Measurements from ENCODE around the gene TAGLN2.

Gene TAGLN2

DNA sequence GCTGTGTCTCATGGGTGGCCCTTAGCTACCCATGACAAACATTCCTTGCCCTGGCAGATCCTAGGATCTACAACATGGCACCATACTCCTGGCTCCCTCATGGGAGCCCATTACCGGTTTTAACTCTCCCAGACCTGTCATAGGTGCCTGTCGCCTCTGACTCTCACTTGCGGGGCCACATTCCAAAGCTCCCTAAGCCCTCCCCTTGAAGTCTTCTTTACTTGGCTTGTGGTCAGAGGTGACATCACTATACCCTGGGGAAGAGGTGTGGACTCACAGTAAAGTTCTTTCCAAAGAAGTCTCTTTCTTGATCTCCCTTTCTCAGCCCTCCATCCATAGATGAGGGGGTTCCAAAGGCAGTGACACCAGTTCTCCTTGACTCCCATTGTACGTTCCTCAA, 34.1 kb upstream of the TAGLN2 start:
- no peak overlapping the region for H3K18ac ChIP-seq (ENCODE audit: low read depth in 1 of 2, low read length in 2 of 2)
- H4K8ac ChIP-seq (ENCODE audit: low read length) = no peak overlapping the region
- H3K23ac ChIP-seq (ENCODE audit: low read length in 2 of 2) = no peak overlapping the region
- WGBS = 54% methylated on average over 4 of the region's 4 CpGs
- no peak overlapping the region for H3K4me2 ChIP-seq (ENCODE audit: low read length, poor library complexity, severe bottlenecking)
- H2AK5ac ChIP-seq (ENCODE audit: low read length, severe bottlenecking) = no peak overlapping the region
- H2AFZ ChIP-seq (ENCODE audit: low read depth, low read length) = no peak overlapping the region
- H3K4ac ChIP-seq (ENCODE audit: low read depth in 1 of 2, low read length in 2 of 2) = no peak overlapping the region
- H4K91ac ChIP-seq (ENCODE audit: low read length) = no peak overlapping the region
- H2BK12ac ChIP-seq (ENCODE audit: low read length in 2 of 2) = no peak overlapping the region
- no peak overlapping the region for H2BK15ac ChIP-seq (ENCODE audit: low read depth, poor library complexity, severe bottlenecking)
- H3K27ac ChIP-seq (ENCODE audit: low read length, poor library complexity, severe bottlenecking) = no peak overlapping the region
- no peak overlapping the region for H3K4me3 ChIP-seq (ENCODE audit: insufficient read depth in 1 of 2, low read depth in 1 of 2, low read length in 2 of 2)
- no peaks in the 10 kb centered on the region for H3K9me3 ChIP-seq (ENCODE audit: control insufficient read depth, low read length)
- no peak overlapping the region for H2BK5ac ChIP-seq (ENCODE audit: low read depth, low read length, poor library complexity, severe bottlenecking)
- no peak for DNase-seq
- no peak overlapping the region for H2BK120ac ChIP-seq (ENCODE audit: low read depth, low read length)
- H3K14ac ChIP-seq (ENCODE audit: low read length in 2 of 2) = no peak overlapping the region
- H3K79me1 ChIP-seq (replicated peaks; ENCODE audit: low read length, poor library complexity, severe bottlenecking) = no peaks in the 10 kb centered on the region
- H3K9ac ChIP-seq (ENCODE audit: low read length) = no peak overlapping the region
- H3K36me3 ChIP-seq (ENCODE audit: control insufficient read depth in 1 of 2, insufficient read depth in 2 of 2, low read depth in 1 of 2, low read length in 2 of 2) = no peaks in the 10 kb centered on the region
- no peaks in the 10 kb centered on the region for H3K4me1 ChIP-seq (ENCODE audit: control insufficient read depth, insufficient read depth, low read depth, low read length)
- peaks cover 0 to 26% of the 10 kb centered on the region in 2 experiments for H3K27me3 ChIP-seq (ENCODE audit: control insufficient read depth in 1 of 2, insufficient read depth in 1 of 2, low read length in 2 of 2)

DNA sequence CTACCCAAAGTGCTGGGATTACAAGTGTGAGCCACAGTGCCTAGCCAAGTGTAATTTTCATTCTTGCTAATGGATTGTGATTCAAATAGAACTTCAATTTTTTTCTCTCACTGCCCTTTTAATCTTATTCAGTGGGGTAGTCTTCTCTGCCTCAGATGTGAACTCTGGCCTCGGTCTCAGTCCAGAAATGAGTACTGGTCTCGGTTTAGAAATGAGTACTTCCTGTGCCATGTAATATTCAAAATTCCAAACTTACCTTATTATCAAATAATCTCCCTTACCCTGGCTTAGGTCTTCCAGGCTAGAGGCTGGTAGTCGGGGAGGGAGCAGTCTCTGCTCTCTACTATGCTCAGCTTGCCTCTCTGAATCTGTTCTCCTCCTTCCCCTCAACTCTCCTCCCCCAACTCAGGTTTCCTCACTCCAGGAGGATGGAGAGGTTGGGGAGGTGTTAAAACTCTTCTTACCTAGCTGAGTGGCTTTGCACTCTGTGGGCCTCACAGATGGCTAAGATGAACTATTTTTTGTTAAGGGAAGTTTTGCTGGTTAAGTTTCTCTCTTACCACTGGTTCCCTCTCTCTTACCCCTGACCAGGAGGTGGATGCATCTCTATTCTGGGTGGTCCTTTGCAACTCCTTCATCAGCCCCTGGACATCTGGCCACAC, 33.5 kb upstream of the TAGLN2 start:
- H3K23ac ChIP-seq (ENCODE audit: low read length in 2 of 2) = no peak overlapping the region
- no peak overlapping the region for H3K14ac ChIP-seq (ENCODE audit: low read length in 2 of 2)
- no peak overlapping the region for H2BK120ac ChIP-seq (ENCODE audit: low read depth, low read length)
- no peak overlapping the region for H3K18ac ChIP-seq (ENCODE audit: low read depth in 1 of 2, low read length in 2 of 2)
- H3K4me2 ChIP-seq (ENCODE audit: low read length, poor library complexity, severe bottlenecking) = no peak overlapping the region
- no peak overlapping the region for H3K4me3 ChIP-seq (ENCODE audit: insufficient read depth in 1 of 2, low read depth in 1 of 2, low read length in 2 of 2)
- H3K9ac ChIP-seq (ENCODE audit: low read length) = no peak overlapping the region
- H3K36me3 ChIP-seq (ENCODE audit: control insufficient read depth in 1 of 2, insufficient read depth in 2 of 2, low read depth in 1 of 2, low read length in 2 of 2) = no peaks in the 10 kb centered on the region
- H2BK12ac ChIP-seq (ENCODE audit: low read length in 2 of 2) = no peak overlapping the region
- H3K27me3 ChIP-seq (ENCODE audit: control insufficient read depth in 1 of 2, insufficient read depth in 1 of 2, low read length in 2 of 2) = peaks cover 0 to 29% of the 10 kb centered on the region in 2 experiments
- H4K91ac ChIP-seq (ENCODE audit: low read length) = no peak overlapping the region
- no peak overlapping the region for H4K8ac ChIP-seq (ENCODE audit: low read length)
- no peak overlapping the region for H3K27ac ChIP-seq (ENCODE audit: low read length, poor library complexity, severe bottlenecking)
- H2BK5ac ChIP-seq (ENCODE audit: low read depth, low read length, poor library complexity, severe bottlenecking) = no peak overlapping the region
- no peak overlapping the region for H2AK5ac ChIP-seq (ENCODE audit: low read length, severe bottlenecking)
- WGBS = 68% methylated on average over 3 of the region's 3 CpGs
- no peak for DNase-seq
- no peak overlapping the region for H2BK15ac ChIP-seq (ENCODE audit: low read depth, poor library complexity, severe bottlenecking)
- no peaks in the 10 kb centered on the region for H3K9me3 ChIP-seq (ENCODE audit: control insufficient read depth, low read length)
- H3K4me1 ChIP-seq (ENCODE audit: control insufficient read depth, insufficient read depth, low read depth, low read length) = no peaks in the 10 kb centered on the region
- H3K79me1 ChIP-seq (replicated peaks; ENCODE audit: low read length, poor library complexity, severe bottlenecking) = no peaks in the 10 kb centered on the region
- H3K4ac ChIP-seq (ENCODE audit: low read depth in 1 of 2, low read length in 2 of 2) = no peak overlapping the region
- no peak overlapping the region for H2AFZ ChIP-seq (ENCODE audit: low read depth, low read length)

DNA sequence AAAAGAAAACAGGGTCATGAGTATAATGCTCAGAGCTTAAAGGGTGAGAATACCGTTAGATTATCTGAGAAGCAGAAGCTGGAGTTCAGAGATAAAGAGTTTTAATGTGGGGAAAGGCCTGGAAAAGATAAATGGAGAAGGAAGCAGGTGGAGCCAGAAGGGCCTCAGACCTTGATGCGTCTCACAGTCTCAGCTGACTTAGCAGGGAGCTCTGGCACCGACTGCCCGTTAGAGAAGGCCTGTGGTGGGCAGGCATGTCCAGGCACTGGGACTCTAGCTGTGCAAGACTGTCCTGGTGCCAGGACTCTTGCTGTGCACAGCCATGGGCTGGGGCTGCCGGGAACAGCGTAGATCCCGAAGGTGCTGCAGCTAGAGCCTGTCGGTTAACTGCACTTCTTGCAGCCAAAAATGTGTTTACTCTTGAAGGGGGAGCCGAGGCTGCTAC, 32.5 kb upstream of the TAGLN2 start:
- no peak overlapping the region for H3K27ac ChIP-seq (ENCODE audit: low read length, poor library complexity, severe bottlenecking)
- no peak overlapping the region for H2AFZ ChIP-seq (ENCODE audit: low read depth, low read length)
- H3K4ac ChIP-seq (ENCODE audit: low read depth in 1 of 2, low read length in 2 of 2) = no peak overlapping the region
- no peak overlapping the region for H3K23ac ChIP-seq (ENCODE audit: low read length in 2 of 2)
- no peak overlapping the region for H3K4me2 ChIP-seq (ENCODE audit: low read length, poor library complexity, severe bottlenecking)
- H4K8ac ChIP-seq (ENCODE audit: low read length) = no peak overlapping the region
- no peak overlapping the region for H2BK120ac ChIP-seq (ENCODE audit: low read depth, low read length)
- H4K91ac ChIP-seq (ENCODE audit: low read length) = no peak overlapping the region
- H2AK5ac ChIP-seq (ENCODE audit: low read length, severe bottlenecking) = no peak overlapping the region
- peak overlapping the region in 1 of 2 experiments; percentile 71 for H3K14ac ChIP-seq (ENCODE audit: low read length in 2 of 2)
- H3K79me1 ChIP-seq (replicated peaks; ENCODE audit: low read length, poor library complexity, severe bottlenecking) = no peaks in the 10 kb centered on the region
- H3K4me1 ChIP-seq (ENCODE audit: control insufficient read depth, insufficient read depth, low read depth, low read length) = no peaks in the 10 kb centered on the region
- H3K18ac ChIP-seq (ENCODE audit: low read depth in 1 of 2, low read length in 2 of 2) = no peak overlapping the region
- H3K27me3 ChIP-seq (ENCODE audit: control insufficient read depth in 1 of 2, insufficient read depth in 1 of 2, low read length in 2 of 2) = peaks cover 0 to 37% of the 10 kb centered on the region in 2 experiments
- DNase-seq = no peak
- no peak overlapping the region for H3K9ac ChIP-seq (ENCODE audit: low read length)
- H3K4me3 ChIP-seq (ENCODE audit: insufficient read depth in 1 of 2, low read depth in 1 of 2, low read length in 2 of 2) = no peak overlapping the region
- no peak overlapping the region for H2BK12ac ChIP-seq (ENCODE audit: low read length in 2 of 2)
- WGBS = 76% methylated on average over 8 of the region's 9 CpGs
- H3K36me3 ChIP-seq (ENCODE audit: control insufficient read depth in 1 of 2, insufficient read depth in 2 of 2, low read depth in 1 of 2, low read length in 2 of 2) = no peaks in the 10 kb centered on the region
- no peak overlapping the region for H2BK15ac ChIP-seq (ENCODE audit: low read depth, poor library complexity, severe bottlenecking)
- H3K9me3 ChIP-seq (ENCODE audit: control insufficient read depth, low read length) = no peaks in the 10 kb centered on the region
- H2BK5ac ChIP-seq (ENCODE audit: low read depth, low read length, poor library complexity, severe bottlenecking) = no peak overlapping the region

DNA sequence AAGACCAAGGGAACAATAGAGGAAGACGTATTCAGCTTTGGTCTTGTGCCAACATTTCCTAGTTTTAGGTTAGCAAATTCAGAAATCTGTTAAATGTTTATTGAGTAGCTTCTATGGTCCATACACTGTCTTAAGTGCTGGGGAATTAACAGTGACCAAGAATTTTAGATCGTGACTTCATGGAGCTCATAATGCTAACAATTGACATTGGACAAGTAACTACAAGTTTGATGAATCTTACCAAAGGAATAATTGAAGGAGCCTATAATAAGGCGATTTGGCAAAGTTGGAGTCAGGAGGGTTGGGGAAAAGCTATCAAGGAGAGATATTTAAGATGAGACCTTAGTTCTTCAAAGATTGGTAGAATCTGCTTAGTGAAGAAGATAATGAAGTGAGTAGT, 30.1 kb upstream of the TAGLN2 start:
- no peak overlapping the region for H3K4me3 ChIP-seq (ENCODE audit: insufficient read depth in 1 of 2, low read depth in 1 of 2, low read length in 2 of 2)
- H2BK5ac ChIP-seq (ENCODE audit: low read depth, low read length, poor library complexity, severe bottlenecking) = no peak overlapping the region
- H3K79me1 ChIP-seq (replicated peaks; ENCODE audit: low read length, poor library complexity, severe bottlenecking) = no peaks in the 10 kb centered on the region
- H2AK5ac ChIP-seq (ENCODE audit: low read length, severe bottlenecking) = no peak overlapping the region
- H3K27me3 ChIP-seq (ENCODE audit: control insufficient read depth in 1 of 2, insufficient read depth in 1 of 2, low read length in 2 of 2) = peaks cover 0 to 51% of the 10 kb centered on the region in 2 experiments
- no peak overlapping the region for H2AFZ ChIP-seq (ENCODE audit: low read depth, low read length)
- H3K9ac ChIP-seq (ENCODE audit: low read length) = no peak overlapping the region
- no peaks in the 10 kb centered on the region for H3K4me1 ChIP-seq (ENCODE audit: control insufficient read depth, insufficient read depth, low read depth, low read length)
- H4K91ac ChIP-seq (ENCODE audit: low read length) = no peak overlapping the region
- H3K4ac ChIP-seq (ENCODE audit: low read depth in 1 of 2, low read length in 2 of 2) = no peak overlapping the region
- H3K36me3 ChIP-seq (ENCODE audit: control insufficient read depth in 1 of 2, insufficient read depth in 2 of 2, low read depth in 1 of 2, low read length in 2 of 2) = no peaks in the 10 kb centered on the region
- 80% methylated on average over 3 of the region's 3 CpGs for WGBS
- H3K23ac ChIP-seq (ENCODE audit: low read length in 2 of 2) = no peak overlapping the region
- no peak for DNase-seq
- no peak overlapping the region for H2BK15ac ChIP-seq (ENCODE audit: low read depth, poor library complexity, severe bottlenecking)
- no peak overlapping the region for H3K4me2 ChIP-seq (ENCODE audit: low read length, poor library complexity, severe bottlenecking)
- no peak overlapping the region for H3K27ac ChIP-seq (ENCODE audit: low read length, poor library complexity, severe bottlenecking)
- no peak overlapping the region for H3K18ac ChIP-seq (ENCODE audit: low read depth in 1 of 2, low read length in 2 of 2)
- H2BK120ac ChIP-seq (ENCODE audit: low read depth, low read length) = no peak overlapping the region
- no peak overlapping the region for H2BK12ac ChIP-seq (ENCODE audit: low read length in 2 of 2)
- no peak overlapping the region for H3K14ac ChIP-seq (ENCODE audit: low read length in 2 of 2)
- H4K8ac ChIP-seq (ENCODE audit: low read length) = no peak overlapping the region
- H3K9me3 ChIP-seq (ENCODE audit: control insufficient read depth, low read length) = no peaks in the 10 kb centered on the region
